Mucosa of descending colon (tissue), 3 donors: ENCODE data around the gene DBNDD1. TPM values are rescaled to one million over a fixed set of nuclear protein-coding genes. Genes with fewer than 3 reads are reported as not detected.
A peak's percentile ranks its signal among the peaks of the same experiment; 100 is the strongest.
"Not testable (repeated sequence)": the region's sequence is repeated elsewhere in the genome, so short reads cannot be mapped to it uniquely, and the experiment has no call there.

Experiments used
- ATAC-seq: fragments of 200-7000 bp; cut with Tn5 transposase; one replicate; pipeline ENCODE4 v1.9.1; 2020; ENCODE audit warnings: mild to moderate bottlenecking, moderate library complexity
- DNase-seq, 3 donors: peaks; one replicate each; pipeline ENCODE4 v3.0.0-alpha.2; 2020
- H3K36me3 ChIP-seq: fragments of 200-600 bp; one replicate; pipeline ENCODE4 v1.8.0; 2021; ENCODE audit warnings: low read depth, mild to moderate bottlenecking
- H3K4me1 ChIP-seq: fragments of 200-600 bp; one replicate; pipeline ENCODE4 v1.8.0; 2021; ENCODE audit warnings: low read depth, mild to moderate bottlenecking
- H3K4me3 ChIP-seq: fragments of 200-600 bp; one replicate; pipeline ENCODE4 v1.8.0; 2021; ENCODE audit warnings: mild to moderate bottlenecking
- H3K9me3 ChIP-seq: fragments of 200-600 bp; one replicate; pipeline ENCODE4 v1.8.0; 2021; ENCODE audit warnings: mild to moderate bottlenecking
- CTCF ChIP-seq: fragments of 200-600 bp; IDR thresholded peaks from one replicate; pipeline ENCODE4 v1.8.0; 2022; ENCODE audit warnings: antibody characterized with exemption, mild to moderate bottlenecking
- intact Hi-C, 2 donors: fragments of 100-400 bp; cut with DNase I in 1 of 2; cut with micrococcal nuclease in 1 of 2; formaldehyde crosslinking; loops; one replicate each; pipeline versions ENCODE4 v1.11.0 to v1.11.1; 2022; cut with DNase I, micrococcal nuclease
- total RNA-seq, 3 donors: library from RNA; stranded (reverse); fragmentation: NEBNext Ultra II Directional in 2 of 3; extraction: Animal tissue kit (Norgen Biotek cat#: 25700) in 2 of 3; gene quantifications; one replicate each; pipeline versions ENCODE4 v1.2.1 to v1.2.4, GENCODE V29; 2021 to 2023
- donor health status: DM: no; HTN: no; CAD: no; lungs with moderate emphysema.
- donor health status: DM: no; HTN: no; CAD: no.
- donor health status: DM: no; HTN: yes; CAD: no.

DBNDD1 gene
- total RNA-seq, 3 donors from 2014 or later, result 1.7 to 3.0 (median 2.0) TPM

- intact Hi-C loops, result no loop called here
- H3K36me3 ChIP-seq, result no peaks in the 10 kb centered on the region
- no peaks in the 10 kb centered on the region for H3K9me3 ChIP-seq
- ATAC-seq (no peak), DNase-seq (no peak)
- H3K4me3 ChIP-seq, result no peak overlapping the region
- H3K4me1 ChIP-seq, result no peaks in the 10 kb centered on the region
- no peak for TF ChIP-seq CTCF
Observed at GRCh38 chr16:90001761-90002503, 17.3 kb downstream of the DBNDD1 start.

- ATAC-seq (peak; percentile 12), DNase-seq (no peak)
- TF ChIP-seq CTCF, result no peak
- Histone ChIP-seq H3K36me3 (no peaks in the 10 kb centered on the region), H3K4me1 (no peaks in the 10 kb centered on the region), H3K9me3 (no peaks in the 10 kb centered on the region), H3K4me3 (no peak overlapping the region)
- intact Hi-C loops, result no loop called here
Observed at GRCh38 chr16:90000733-90001427, 18.4 kb downstream of the DBNDD1 start.

DNA sequence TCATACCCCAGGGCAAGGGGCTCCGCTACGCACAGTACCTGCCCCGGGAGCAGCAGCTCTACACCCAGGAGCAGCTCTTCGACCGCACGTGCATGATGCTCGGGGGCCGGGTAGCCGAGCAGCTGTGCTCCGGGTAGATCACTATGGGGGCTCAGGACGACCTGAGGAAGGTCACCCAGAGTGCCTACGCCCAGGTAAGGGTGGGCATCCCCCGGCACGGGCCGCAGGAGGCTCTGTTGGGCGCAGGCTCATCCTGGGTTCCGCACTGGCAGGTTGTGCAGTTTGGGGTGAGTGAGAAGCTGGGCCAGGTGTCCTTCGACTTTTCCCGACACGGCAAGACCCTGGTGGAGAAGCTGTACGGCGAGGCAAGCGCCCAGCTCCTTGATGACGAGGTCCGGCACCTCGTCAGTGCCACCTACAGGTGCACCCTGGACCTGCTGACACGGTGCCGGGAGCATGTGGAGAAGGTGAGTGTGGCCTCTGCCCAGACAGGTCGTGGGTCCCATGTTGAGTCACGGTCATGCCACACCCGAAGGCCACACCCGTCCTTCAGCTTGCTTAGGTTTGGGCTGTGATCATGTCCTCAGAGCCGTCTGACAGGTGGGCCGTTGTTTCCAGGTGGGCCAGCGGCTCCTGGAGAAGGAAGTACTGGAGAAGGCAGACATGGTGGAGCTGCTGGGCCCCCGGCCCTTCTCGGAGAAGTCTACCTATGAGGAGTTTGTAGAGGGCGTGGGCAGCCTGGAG is 19.3 kb downstream of the DBNDD1 start:
- DNase-seq (peak in 1 of 3 donors; percentile 42), ATAC-seq (peak; percentile 74)
- Histone ChIP-seq H3K4me3 (no peak overlapping the region), H3K9me3 (no peaks in the 10 kb centered on the region), H3K36me3 (no peaks in the 10 kb centered on the region), H3K4me1 (no peaks in the 10 kb centered on the region)
- intact Hi-C loops, result no loop called here
- TF ChIP-seq CTCF, result no peak

DNA sequence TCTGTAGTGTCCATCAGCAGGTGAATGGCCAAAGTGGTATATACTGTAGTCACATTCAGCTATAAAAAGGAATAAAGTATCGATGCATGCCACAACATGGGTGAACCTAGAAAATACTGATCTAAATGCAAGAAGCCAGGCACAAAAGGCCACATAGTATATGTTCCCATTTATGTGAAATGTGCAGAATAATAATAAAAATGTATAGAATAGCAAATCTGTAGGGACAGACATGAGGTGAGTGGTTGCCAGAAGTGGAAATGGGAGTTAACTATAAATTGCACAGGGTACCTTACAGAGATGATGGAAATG is 23.1 kb downstream of the DBNDD1 start:
- ATAC-seq (no peak), DNase-seq (no peak)
- Histone ChIP-seq H3K9me3 (no peaks in the 10 kb centered on the region), H3K36me3 (no peaks in the 10 kb centered on the region), H3K4me3 (no peak overlapping the region), H3K4me1 (no peaks in the 10 kb centered on the region)
- intact Hi-C loops, result no loop called here
- TF ChIP-seq CTCF, result no peak

DNA sequence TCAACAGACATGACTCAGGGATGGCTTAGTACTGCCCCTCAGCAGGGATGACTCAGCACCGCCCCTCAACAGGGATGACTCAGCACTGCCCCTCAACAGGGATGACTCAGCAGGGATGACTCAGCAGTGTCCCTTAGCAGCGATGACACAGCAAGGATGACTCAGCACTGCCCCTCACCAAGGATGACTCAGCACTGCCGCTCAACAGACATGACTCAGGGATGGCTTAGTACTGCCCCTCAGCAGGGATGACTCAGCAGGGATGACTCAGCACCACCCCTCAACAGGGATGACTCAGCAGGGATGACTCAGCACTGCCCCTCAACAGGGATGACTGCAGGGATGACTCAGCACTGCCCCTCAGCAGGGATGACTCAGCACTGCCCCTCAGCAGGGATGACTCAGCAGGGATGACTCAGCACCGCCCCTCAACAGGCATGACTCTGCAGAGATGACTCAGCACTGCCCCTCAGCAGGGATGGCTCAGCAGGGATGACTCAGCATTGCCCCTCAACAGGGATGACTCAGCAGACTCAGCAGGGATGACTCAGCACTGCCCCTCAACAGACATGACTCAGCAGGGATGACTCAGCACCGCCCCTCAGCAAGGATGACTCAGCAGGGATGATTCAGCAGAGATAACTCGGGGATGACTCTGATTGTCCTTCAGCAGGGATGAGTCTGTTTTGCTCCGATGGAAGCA is 23.6 kb downstream of the DBNDD1 start:
- intact Hi-C loops, H3K4me1 ChIP-seq, H3K9me3 ChIP-seq, H3K36me3 ChIP-seq, ATAC-seq, DNase-seq, H3K4me3 ChIP-seq: not testable (repeated sequence)

DNA sequence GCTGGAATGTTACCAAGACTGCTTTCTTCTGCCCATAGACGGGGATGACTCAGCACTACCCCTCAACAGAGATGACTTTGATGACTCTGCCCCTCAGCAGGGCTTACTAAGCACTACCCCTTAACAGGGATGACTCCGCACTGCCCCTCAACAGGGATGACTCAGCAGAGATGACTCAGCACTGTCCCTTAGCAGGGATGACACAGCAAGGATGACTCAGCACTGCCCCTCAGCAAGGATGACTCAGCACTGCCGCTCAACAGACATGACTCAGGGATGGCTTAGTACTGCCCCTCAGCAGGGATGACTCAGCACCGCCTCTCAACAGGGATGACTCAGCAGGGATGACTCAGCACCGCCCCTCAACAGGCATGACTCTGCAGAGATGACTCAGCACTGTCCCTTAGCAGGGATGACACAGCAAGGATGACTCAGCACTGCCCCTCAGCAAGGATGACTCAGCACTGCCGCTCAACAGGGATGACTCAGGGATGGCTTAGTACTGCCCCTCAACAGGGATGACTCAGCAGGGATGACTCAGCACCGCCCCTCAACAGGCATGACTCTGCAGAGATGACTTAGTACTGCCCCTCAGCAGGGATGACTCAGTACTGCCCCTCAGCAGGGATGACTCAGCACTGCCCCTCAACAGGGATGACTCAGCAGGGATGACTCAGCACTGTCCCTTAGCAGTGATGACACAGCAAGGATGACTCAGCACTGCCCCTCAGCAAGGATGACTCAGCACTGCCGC is 24.4 kb downstream of the DBNDD1 start:
- H3K36me3 ChIP-seq, H3K9me3 ChIP-seq, DNase-seq, H3K4me3 ChIP-seq, ATAC-seq, H3K4me1 ChIP-seq, intact Hi-C loops: not testable (repeated sequence)
